CD4-positive, alpha-beta memory T cell (primary cell): ENCODE data around the gene SLC25A43. TPM values are rescaled to one million over a fixed set of nuclear protein-coding genes. Genes with fewer than 3 reads are reported as not detected.

Experiments
- CTCF ChIA-PET: fragments of 350-600 bp; sonication (Branson Sonifier 250); formaldehyde crosslinking; loops from one replicate; lab custom pipeline; 2021; ENCODE audit warnings: inconsistent platforms; ENCODE audit not compliant: partially characterized antibody; lab: Charles Lee
- POLR2A ChIA-PET: fragments of 350-600 bp; sonication (Branson Sonifier 250); formaldehyde crosslinking; loops from one replicate; lab custom pipeline; 2021; ENCODE audit not compliant: partially characterized antibody; lab: Charles Lee
- DNase-seq, 5 donors: peaks; one replicate each; pipeline versions ENCODE4 v3.0.0 to v3.0.0-alpha.2; 2020 to 2022; ENCODE audit warnings: mixed read lengths in 1 of 5
- H3K27ac ChIP-seq: one replicate; pipeline ENCODE4 v1.7.0; 2013; ENCODE audit warnings: low read depth, low read length
- H3K27me3 ChIP-seq: 2 replicates; pipeline ENCODE4 v1.7.0; 2013; ENCODE audit warnings: mild to moderate bottlenecking, low read length, moderate library complexity; ENCODE audit not compliant: insufficient read depth
- H3K36me3 ChIP-seq: 2 replicates; pipeline ENCODE4 v1.7.0; 2013; ENCODE audit warnings: mild to moderate bottlenecking, low read length, moderate library complexity; ENCODE audit not compliant: insufficient read depth
- H3K4me1 ChIP-seq: 2 replicates; pipeline ENCODE4 v1.7.0; 2013; ENCODE audit warnings: mild to moderate bottlenecking, low read length, moderate library complexity; ENCODE audit not compliant: insufficient read depth
- H3K4me3 ChIP-seq, 2 donors: one replicate each; pipeline ENCODE4 v1.7.0; 2013; ENCODE audit warnings: low read length in 2 of 2, mild to moderate bottlenecking in 1 of 2
- H3K9me3 ChIP-seq, 2 donors: one replicate each; pipeline ENCODE4 v1.7.0; 2013; ENCODE audit warnings: low read length in 2 of 2, control low read depth in 1 of 2; ENCODE audit not compliant: control insufficient read depth in 1 of 2
- H3K27ac Mint-ChIP-seq, 7 donors: one replicate each; pipeline ENCODE4 v1.8.0; 2020 to 2021; ENCODE audit warnings: mixed read lengths in 7 of 7, mild to moderate bottlenecking in 6 of 7, inconsistent platforms in 3 of 7, moderate library complexity in 3 of 7
- H3K27me3 Mint-ChIP-seq, 2 donors: one replicate each; pipeline ENCODE4 v1.8.0; 2020 to 2021; ENCODE audit warnings: mixed read lengths in 2 of 2
- H3K36me3 Mint-ChIP-seq, 2 donors: one replicate each; pipeline ENCODE4 v1.8.0; 2020 to 2021; ENCODE audit warnings: mixed read lengths in 2 of 2, inconsistent platforms in 1 of 2, mild to moderate bottlenecking in 1 of 2
- H3K4me1 Mint-ChIP-seq, 4 donors: one replicate each; pipeline ENCODE4 v1.8.0; 2020 to 2021; ENCODE audit warnings: mixed read lengths in 4 of 4, mild to moderate bottlenecking in 1 of 4
- H3K4me3 Mint-ChIP-seq, 8 donors: one replicate each; pipeline ENCODE4 v1.8.0; 2020 to 2021; ENCODE audit warnings: mixed read lengths in 8 of 8, mild to moderate bottlenecking in 7 of 8, moderate library complexity in 6 of 8, inconsistent platforms in 3 of 8
- H3K9me3 Mint-ChIP-seq, 8 donors: one replicate each; pipeline ENCODE4 v1.8.0; 2020 to 2021; ENCODE audit warnings: mixed read lengths in 8 of 8, mild to moderate bottlenecking in 5 of 8, inconsistent platforms in 3 of 8, moderate library complexity in 1 of 8
- intact Hi-C: fragments of 100-400 bp; cut with micrococcal nuclease; formaldehyde crosslinking; loops from one replicate; pipeline ENCODE4 v1.15.1; 2023
- polyA plus RNA-seq, 2 donors: library from polyadenylated mRNA; unstranded; fragments of 300-500 nt; fragmentation: Illumina TruSeq; gene quantifications; one replicate each; pipeline ENCODE4 v1.2.3, GENCODE V29; 2021
- total RNA-seq, 2 experiments: library from RNA; stranded (reverse); gene quantifications; one replicate each; pipeline ENCODE4 v1.2.3, GENCODE V29; 2021

Gene SLC25A43
- total and polyA plus RNA-seq, 4 experiments from 2014 or later = 4.1 to 7.0 (median 5.6) TPM

- POLR2A ChIA-PET = interaction anchor here (1.0 kb wide), 1 partner anchor 9 kb away, joined by 3 read pairs; no protein-coding TSS in a partner anchor
- Histone ChIP-seq H3K4me3 (no peak overlapping the region), H3K4me1 (peaks cover 19% of the 10 kb centered on the region), H3K27me3 (no peaks in the 10 kb centered on the region), H3K9me3 (no peaks in the 10 kb centered on the region), H3K36me3 (no peaks in the 10 kb centered on the region), H3K27ac (peak overlapping the region; percentile 31)
- Mint-ChIP-seq H3K27me3 (no peaks in the 10 kb centered on the region), H3K27ac (peak overlapping the region; percentile 70 to 94 (median 90)), H3K4me1 (peaks cover 3 to 17% (median 13%) of the 10 kb centered on the region in 4 donors), H3K4me3 (peak overlapping the region in 6 of 8 donors; percentile 24 to 61 (median 55)), H3K36me3 (no peaks in the 10 kb centered on the region), H3K9me3 (peaks cover 0 to 2% (median 0%) of the 10 kb centered on the region in 8 donors)
- CTCF ChIA-PET = interaction anchor here (1.2 to 2.2 kb wide), 2 partner anchors 12 to 21 kb away, joined by 3 to 8 read pairs; no protein-coding TSS in a partner anchor
- intact Hi-C loops = no loop called here
- peak; percentile 30 to 59 (median 48) for DNase-seq
These were observed 103.8 kb downstream of the SLC25A43 start for GRCh38 chrX:119502727-119503483.

- H3K36me3 ChIP-seq = no peaks in the 10 kb centered on the region
- H3K4me3 ChIP-seq = no peak overlapping the region
- intact Hi-C loops = no loop called here
- H3K9me3 ChIP-seq = no peaks in the 10 kb centered on the region
- Mint-ChIP-seq H3K27me3 (no peaks in the 10 kb centered on the region), H3K9me3 (peaks cover 0 to 2% (median 0%) of the 10 kb centered on the region in 8 donors), H3K27ac (peak overlapping the region in 1 of 7 donors; percentile 94), H3K36me3 (no peaks in the 10 kb centered on the region), H3K4me1 (peaks cover 3 to 17% (median 13%) of the 10 kb centered on the region in 4 donors), H3K4me3 (no peak overlapping the region)
- POLR2A ChIA-PET = interaction anchor here (1.0 kb wide), 1 partner anchor 9 kb away, joined by 3 read pairs; no protein-coding TSS in a partner anchor
- CTCF ChIA-PET = interaction anchor here (1.2 to 2.2 kb wide), 2 partner anchors 13 to 21 kb away, joined by 3 to 8 read pairs; no protein-coding TSS in a partner anchor
- H3K27me3 ChIP-seq = no peaks in the 10 kb centered on the region
- H3K27ac ChIP-seq = no peak overlapping the region
- DNase-seq = no peak
- H3K4me1 ChIP-seq = peaks cover 19% of the 10 kb centered on the region
These were observed 104.3 kb downstream of the SLC25A43 start for GRCh38 chrX:119503484-119503861.

Other genes starting within 250 kb of the SLC25A43 start
- 10 to 100 TPM; 15.9 to 17.2 TPM for gene PGRMC1, start 163.1 kb upstream of the SLC25A43 start, total RNA-seq
- gene PGRMC1, start 163.1 kb upstream of the SLC25A43 start, polyA plus RNA-seq = 10 to 100 TPM; 21.2 to 29.7 TPM
- gene SLC25A5, start 69.1 kb downstream of the SLC25A43 start, total RNA-seq = 10 to 100 TPM; 78.4 to 89.4 TPM
- gene SLC25A5, start 69.1 kb downstream of the SLC25A43 start, polyA plus RNA-seq = 100 to 1,000 TPM; 216 to 328 TPM
- gene STEEP1, start 166.1 kb downstream of the SLC25A43 start, total RNA-seq = 10 to 100 TPM; 22.1 to 22.9 TPM
- gene STEEP1, start 166.1 kb downstream of the SLC25A43 start, polyA plus RNA-seq = 10 to 100 TPM in 1 of 2 donors, 1 to 10 TPM in 1; 6.3 to 16.5 TPM
- gene UBE2A, start 175.2 kb downstream of the SLC25A43 start, total RNA-seq = 10 to 100 TPM; 46.7 to 52.5 TPM
- 10 to 100 TPM; 43.9 to 51.0 TPM for gene UBE2A, start 175.2 kb downstream of the SLC25A43 start, polyA plus RNA-seq
- gene NKRF, start 207.1 kb downstream of the SLC25A43 start, total RNA-seq = 10 to 100 TPM; 13.0 to 14.2 TPM
- gene NKRF, start 207.1 kb downstream of the SLC25A43 start, polyA plus RNA-seq = 1 to 10 TPM; 5.6 to 7.3 TPM